ENCODE data around the gene UTP11.

UTP11 gene

DNA sequence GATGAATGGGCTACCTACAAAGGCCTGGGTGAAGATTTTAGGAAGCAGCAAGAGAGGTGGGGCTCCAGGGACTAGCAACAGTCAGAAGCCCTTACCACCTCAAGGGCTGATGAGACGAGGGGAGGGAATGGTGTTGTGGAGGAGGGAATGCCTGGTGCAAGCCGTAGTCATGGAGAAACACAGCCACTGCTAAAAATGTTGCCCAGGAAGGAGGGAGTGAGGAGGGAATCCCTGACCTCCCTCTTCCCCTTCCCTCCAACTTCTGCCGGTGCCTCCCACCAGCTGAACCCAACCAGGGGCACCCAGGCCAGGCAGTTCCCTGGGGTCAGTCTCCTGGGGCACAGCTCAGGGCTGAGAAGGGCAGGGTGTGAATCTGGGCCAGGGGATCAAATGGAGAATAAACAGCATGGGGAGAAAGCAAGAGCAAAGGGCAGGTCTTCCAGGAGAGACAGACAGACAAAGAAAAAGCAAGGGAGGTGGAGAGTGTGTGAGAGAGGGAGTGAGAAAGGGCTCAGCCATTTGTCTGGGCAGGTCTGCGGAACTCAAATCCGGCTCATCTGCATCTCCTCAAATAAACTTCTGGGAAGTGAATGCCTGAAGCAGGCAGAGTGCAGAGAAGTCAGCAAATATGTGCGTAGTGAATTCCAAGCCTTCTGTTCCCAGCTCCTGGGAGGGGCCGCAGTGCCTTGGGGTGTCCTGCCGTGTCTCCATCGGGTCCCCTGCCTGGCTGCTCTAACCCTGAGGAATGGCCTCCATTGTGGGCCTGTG is 61.2 kb downstream of the UTP11 start:
- no peak for DNase-seq

DNA sequence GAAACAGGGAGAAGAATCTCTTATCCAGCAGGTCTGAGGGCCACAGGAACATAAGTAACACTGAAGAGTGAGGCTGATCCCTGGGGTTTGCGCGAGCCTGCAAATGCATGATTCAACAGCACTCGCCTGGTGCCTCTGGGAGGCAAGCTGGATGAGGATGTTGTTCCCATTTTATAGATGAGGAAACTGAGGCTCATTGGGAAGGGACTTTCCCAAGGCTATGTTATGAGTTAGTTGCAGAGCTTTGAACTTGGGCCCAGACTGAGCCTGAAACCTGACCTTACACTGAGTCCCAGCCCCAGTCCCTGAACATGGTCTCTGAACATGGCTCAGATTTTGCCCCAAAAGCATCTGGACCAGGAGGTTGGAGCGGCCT is 61.8 kb downstream of the UTP11 start:
- DNase-seq, result no peak
